Measurements from ENCODE around the gene GALNTL6. TPM values are rescaled to one million over a fixed set of nuclear protein-coding genes. Genes with fewer than 3 reads are reported as not detected.
"Not testable (repeated sequence)": the region's sequence is repeated elsewhere in the genome, so short reads cannot be mapped to it uniquely, and the experiment has no call there.

The GALNTL6 gene
- polyA plus RNA-seq, 4 donors, result 0.86 to 2.8 (median 1.1) TPM

DNA sequence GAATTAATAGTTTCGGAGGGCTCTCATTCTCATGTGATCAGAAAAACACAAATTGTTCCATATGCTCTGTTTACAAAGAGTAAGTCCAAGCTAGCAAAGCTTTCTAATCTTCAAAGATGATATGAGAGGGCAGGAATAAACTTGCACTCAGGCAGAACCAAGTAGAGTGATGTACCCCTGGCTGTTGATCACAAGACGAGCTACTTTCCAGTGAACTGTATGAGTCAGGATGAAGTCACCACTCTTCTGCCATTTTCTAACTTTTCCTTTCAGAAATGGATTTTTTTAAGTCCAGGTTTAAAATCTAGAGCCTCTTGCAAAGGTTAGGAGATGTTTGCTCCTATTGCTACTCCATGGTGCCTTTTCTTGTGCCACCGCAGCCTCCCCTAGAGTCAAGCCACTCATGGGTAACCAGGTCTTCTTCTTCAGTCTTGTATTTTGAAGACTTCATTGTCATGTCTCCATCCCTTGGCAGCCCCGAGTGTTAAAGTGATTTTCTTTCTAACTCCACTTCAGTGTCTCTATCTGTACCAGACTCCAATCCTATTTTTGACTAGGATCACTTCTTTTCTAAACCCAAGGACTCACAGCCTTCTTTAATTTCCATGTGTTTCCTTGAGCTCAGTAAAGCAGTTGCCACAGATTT is 1183.5 kb downstream of the GALNTL6 start:
- no peak for DNase-seq (ENCODE audit: low read depth in 4 of 4, low spot score in 3 of 4)

- no peak for DNase-seq (ENCODE audit: low read depth in 4 of 4, low spot score in 3 of 4)
Observed at GRCh38 chr4:172997217-172997609, 1184.0 kb downstream of the GALNTL6 start.

GRCh38 chr4:172997856-172998255 is 1184.7 kb downstream of the GALNTL6 start:
- no peak for DNase-seq (ENCODE audit: low read depth in 4 of 4, low spot score in 3 of 4)

DNA sequence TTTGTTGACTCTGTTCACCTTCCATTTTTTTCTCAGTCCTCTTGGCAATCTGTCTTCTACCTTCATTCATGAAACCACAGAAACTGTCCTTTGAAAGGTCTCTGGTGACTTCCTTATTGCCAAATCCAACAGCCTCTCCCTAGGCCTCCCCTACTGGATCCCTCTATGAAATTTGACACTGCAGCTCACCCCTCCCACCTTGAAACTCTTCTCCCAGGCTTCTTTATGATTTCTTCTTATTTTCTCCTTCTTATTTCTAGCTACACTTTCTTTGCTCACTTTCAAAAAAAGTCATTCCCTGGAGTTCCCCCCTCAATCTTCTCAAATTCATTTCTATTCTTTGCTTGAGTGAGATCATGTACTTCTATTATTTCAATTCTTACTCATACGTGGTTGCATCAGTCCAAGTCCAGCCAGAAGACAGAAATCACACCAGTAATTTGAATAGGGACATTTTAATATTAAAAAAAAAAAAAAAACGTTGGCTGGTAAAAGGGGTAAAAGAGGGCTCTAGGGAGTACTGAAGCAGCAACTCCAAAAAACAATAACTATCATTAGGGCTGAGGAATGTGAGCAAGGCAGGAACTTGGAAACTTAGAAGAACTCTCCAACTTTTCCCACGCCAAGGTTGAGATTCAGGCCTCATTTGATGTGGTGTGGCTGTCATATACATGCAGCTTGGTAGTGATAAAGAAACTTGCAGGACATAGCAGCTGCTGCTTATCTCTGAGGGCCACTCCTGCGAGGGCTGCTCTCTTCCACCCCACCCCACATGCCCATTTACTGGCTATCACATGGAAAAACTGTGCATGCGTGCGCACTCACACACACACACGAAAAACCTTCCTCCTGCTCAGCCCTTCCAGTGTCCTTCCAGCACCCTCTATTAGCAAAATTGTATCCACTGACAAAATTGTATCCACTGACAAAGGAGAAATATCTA is 1185.6 kb downstream of the GALNTL6 start:
- DNase-seq (ENCODE audit: low read depth in 4 of 4, low spot score in 3 of 4), result no peak

GRCh38 chr4:173001571-173001970 is 1188.4 kb downstream of the GALNTL6 start:
- DNase-seq (ENCODE audit: low read depth in 4 of 4, low spot score in 3 of 4), result no peak

DNA sequence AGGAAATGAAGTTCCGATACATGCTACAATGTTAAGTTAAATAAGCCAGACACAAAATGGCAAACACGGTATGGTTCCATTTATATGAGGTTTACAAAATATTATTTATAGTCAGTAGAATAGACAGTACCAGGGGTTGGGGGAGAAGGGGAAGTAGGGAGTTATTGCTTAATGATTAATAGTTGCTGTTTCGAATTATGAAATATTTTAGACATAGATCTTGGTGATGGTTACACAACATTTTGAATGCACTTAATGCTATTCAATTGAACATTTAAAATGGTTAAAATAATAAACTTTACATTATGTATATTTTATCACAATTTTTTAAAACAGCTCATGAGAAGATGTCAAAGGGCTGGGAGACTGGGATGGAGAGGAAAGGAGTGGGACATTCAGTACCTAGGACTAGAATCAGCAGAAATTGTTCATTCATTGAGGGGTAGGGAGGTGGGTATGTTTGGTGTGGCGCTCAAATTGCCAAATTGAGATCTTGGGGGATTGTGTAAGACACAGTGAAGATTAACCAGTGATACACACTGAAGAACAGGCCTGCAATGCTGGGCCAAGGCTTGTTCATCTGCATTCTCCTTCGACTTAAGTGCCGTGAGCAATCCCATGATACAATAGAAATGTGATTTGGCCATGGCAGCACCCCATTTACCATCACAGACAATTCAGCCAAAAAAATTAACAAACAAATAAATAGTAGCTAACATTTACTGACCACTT is 1189.8 kb downstream of the GALNTL6 start:
- DNase-seq (ENCODE audit: low read depth in 4 of 4, low spot score in 3 of 4), result no peak

DNA sequence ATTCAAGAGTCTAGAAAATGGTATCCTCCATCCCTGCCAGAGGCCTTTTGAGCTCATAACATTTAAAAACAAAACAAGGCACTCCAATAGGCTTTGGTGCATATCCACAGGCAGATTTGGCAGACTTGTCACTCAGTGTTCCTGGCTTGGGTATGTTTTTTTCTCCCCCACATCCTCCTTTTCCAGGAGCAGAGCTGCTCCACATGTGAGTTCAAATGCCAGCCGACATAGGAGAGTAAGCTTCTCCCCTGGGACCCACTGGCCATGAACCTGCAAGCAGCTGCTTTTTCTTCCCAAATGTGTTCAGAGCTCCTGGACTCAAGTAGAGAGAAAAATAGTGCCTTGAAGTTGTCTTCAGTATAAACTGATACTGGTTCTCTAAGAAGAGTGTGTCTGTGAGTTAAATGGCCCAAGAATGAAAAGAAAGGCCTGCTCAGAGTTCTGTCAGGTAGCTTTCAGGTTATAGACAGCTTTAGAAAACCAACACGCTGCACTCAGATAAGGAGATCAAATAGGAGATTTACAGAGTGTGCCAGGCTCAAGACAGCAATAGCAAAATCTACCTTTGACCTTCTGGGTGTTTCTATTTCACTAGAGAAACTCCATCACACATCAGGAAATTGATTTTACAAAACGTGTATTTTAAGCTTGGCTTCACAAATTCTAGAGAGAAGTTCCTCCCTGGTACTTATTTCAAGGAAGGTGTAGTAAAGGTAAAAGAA is 1192.9 kb downstream of the GALNTL6 start:
- no peak for DNase-seq (ENCODE audit: low read depth in 4 of 4, low spot score in 3 of 4)

DNA sequence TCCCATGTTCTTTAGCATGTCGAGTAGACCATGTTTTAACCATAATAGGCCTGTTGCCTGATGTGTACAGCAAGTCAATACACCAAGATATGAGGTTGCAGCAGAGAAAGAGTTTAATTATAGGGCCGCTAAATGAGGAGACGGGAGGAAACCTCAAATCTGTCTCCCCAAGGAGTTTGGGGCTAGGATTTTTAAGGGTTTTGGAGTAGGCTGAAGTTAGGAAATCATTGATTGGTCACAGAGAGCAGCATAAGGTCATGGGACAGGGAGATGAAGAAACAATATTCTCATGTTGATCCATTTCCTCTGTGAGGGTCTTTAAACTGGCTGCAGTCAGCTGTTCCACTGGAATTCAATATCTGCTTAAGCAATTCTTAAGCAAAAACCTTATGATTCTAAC is 1195.2 kb downstream of the GALNTL6 start:
- DNase-seq (ENCODE audit: low read depth in 4 of 4, low spot score in 3 of 4), result no peak

DNA sequence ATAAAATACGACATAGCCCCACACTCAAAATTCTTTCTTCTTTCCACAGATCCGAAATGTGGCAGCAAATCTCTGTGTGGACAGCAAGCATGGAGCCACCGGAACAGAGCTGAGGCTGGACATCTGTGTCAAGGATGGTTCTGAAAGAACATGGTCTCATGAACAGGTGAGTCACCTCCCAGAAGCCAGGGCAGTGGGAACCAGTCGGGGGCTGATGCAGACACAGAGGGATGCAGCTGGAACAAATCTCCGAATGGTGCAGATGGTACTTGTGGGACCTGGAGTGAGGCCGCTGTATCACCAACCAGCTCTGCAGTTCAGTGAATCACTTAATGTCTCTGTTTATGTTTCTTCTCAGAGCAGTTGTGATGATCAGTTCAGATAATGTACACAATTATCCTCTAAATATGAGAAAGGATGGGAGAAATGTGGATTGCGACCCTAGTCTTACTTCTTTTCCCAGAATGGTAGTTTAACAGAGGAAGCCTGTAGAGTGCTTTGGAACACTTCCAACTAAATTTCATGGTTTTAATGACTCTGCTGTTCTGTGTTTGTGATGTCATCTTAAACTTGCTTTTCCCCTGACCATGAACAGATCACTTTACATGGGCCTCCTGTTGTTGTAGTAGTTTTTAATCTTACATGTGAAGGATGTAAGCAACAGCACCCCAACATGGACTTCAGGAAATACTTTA is 1196.1 kb downstream of the GALNTL6 start:
- DNase-seq (ENCODE audit: low read depth in 4 of 4, low spot score in 3 of 4), result no peak

DNA sequence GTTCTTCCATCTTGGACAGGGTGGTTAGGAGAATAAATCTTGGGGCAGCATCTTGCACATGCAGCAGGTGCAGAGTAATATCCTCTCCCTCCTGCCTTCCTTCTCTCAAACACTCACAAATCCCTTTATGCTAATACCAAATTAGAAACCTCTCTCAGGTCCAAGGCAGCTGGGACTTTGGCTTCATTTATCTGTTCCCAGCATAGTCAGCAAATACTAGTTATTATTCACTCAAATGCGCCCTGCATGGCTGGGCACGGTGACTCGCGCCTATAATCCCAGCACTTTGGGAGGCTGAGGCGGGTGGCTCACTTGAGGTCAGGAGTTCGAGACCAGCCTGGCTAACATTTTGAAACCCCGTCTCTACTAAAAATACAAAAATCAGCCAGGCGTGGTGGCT is 1199.4 kb downstream of the GALNTL6 start:
- no peak for DNase-seq (ENCODE audit: low read depth in 4 of 4, low spot score in 3 of 4)

DNA sequence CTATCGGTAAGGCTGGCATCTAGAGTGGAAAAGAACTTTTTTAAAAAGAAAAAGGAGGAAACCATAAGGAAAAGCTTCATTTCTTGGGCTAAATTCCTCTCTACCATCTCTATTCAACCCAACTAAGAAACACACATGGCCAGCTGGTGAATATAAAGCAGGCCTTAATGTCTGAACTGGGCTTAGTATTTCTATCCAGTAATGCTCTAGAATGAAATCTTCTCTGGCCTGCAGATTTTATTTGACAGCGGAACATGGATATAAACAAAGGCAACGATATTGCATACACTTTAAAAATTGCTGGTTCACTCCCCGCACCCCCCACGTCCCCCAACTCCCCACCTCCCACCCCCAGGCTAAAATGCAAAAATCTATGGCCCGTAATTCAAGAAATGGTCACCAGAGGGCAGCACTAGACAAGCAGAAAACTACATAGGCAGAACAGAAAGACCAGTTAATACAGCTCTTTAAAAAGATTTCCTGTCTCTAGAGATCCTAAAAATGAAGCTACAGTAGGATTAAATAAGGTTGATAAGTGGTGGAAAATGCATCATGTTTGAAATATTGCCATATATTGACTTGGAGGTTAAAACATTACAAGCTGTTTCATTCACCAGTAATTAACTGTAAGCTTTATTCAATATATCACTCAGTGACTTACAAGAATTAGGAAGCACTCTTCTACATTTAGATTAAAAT is 1200.2 kb downstream of the GALNTL6 start:
- DNase-seq (ENCODE audit: low read depth in 4 of 4, low spot score in 3 of 4), result peak; percentile 27 to 44 (median 33)

- no peak for DNase-seq (ENCODE audit: low read depth in 4 of 4, low spot score in 3 of 4)
Observed at GRCh38 chr4:173014113-173014558, 1200.9 kb downstream of the GALNTL6 start.

- DNase-seq (ENCODE audit: low read depth in 4 of 4, low spot score in 3 of 4), result no peak
Observed at GRCh38 chr4:173014836-173015235, 1201.6 kb downstream of the GALNTL6 start.

DNA sequence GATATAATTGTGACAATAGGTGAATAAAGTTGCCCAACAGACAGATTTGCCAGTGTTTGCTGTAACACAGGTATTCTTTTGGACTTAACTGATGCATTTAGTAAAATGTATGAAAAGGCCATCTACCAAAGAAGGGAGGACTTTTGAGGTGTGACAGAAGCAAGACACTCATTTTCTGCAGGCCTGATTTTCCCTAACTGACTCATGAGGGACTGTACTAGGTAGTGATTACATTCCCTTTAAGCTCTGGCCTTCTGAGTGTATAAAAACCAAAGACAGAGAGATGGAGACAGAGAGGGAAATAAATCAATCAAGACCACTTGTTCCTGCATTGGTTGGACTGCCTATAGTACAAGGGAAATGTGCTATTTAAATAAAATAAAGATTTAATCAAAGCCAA is 1204.6 kb downstream of the GALNTL6 start:
- DNase-seq (ENCODE audit: low read depth in 4 of 4, low spot score in 3 of 4), result no peak

GRCh38 chr4:173018446-173018845 is 1205.2 kb downstream of the GALNTL6 start:
- DNase-seq (ENCODE audit: low read depth in 4 of 4, low spot score in 3 of 4), result no peak

DNA sequence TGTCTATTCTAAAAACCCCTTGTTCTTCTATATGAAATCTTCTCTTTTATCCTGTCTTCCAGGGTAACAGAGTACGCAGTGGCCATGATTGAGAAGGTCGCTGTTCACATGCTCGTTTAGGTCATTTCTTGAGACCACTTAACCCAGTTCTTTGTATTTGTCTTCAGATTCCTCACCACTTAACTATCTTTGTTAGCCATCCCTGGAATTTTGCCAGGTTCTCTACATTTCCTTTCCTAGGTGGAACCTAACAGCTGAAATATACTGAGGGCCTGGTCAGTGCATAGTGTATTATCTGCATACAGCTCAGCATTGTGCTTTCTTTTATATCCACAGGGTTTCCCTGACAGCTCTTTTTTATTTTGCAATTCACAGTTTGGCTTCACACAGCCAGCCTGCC is 1206.5 kb downstream of the GALNTL6 start:
- DNase-seq (ENCODE audit: low read depth in 4 of 4, low spot score in 3 of 4), result no peak

DNA sequence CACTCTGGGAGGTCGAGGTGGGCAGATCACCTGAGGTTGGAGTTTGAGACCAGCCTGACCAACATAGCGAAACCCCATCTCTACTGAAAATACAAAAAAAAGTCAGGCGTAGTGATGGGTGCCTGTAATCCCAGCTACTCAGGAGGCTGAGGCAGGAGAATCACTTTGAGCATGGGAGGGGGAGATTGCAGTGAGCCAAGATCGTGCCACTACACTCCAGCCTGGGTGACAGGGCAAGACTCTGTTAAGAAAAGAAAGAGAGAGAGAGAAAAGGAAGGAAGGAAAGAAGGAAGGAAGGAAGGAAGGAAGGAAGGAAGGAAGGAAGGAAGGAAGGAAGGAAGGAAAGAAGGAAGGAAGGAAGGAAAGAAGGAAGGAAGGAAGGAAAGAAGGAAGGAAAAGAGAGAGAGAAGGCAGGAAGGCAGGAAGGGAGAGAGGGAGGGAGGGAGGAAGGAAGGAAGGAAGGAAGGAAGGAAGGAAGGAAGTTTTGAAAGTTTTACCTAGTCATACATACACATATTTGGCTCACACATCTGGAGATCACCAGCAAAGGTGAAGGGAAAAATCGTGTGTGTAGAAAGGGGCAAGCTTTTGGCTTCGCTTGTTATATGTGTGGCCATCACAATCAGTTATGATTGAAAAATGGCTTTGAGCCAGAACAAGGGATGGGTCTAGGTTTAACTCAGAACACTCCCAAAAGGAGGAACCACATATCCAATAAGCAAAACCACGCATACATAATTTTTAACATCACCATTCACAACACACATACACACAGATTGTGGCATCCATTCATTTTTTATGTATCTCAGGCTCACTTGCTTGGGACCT is 1208.8 kb downstream of the GALNTL6 start:
- not testable (repeated sequence) for DNase-seq (ENCODE audit: low read depth in 4 of 4, low spot score in 3 of 4)

DNA sequence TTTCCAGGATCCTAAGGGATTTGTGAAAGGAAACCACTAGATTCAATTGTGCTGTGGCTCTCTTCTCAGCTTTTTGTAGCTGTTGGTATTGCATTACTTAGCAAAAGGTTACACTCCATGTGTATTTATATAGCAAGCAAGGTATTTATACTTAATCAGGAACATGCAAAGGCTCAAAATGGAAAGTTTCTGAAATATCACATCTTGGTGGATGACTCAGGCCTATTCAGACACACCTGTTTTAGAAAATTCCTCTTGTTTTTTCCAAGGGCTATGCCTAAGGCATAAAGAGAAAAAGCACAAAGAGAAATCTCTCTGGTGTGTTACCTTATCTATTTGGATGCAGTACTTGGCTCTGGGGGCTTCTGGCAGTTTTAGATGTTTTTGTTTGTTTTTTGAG is 1211.0 kb downstream of the GALNTL6 start:
- no peak for DNase-seq (ENCODE audit: low read depth in 4 of 4, low spot score in 3 of 4)

Data from right renal pelvis (tissue), 4 donors.